ENCODE data around the gene UNC50. TPM values are rescaled to one million over a fixed set of nuclear protein-coding genes. Genes with fewer than 3 reads are reported as not detected.

UNC50 gene
- total and polyA plus RNA-seq, 4 donors: 22.2 to 37.9 (median 29.8) TPM

- TF ChIP-seq, protein P1, sequence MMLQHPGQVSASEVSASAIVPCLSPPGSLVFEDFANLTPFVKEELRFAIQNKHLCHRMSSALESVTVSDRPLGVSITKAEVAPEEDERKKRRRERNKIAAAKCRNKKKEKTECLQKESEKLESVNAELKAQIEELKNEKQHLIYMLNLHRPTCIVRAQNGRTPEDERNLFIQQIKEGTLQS (IDR thresholded peaks at IDR 0.05): no peak
- TF ChIP-seq YY1 (IDR thresholded peaks at IDR 0.05) (no peak), FOXA2 (IDR thresholded peaks at IDR 0.05) (no peak), NR2F2 (IDR thresholded peaks at IDR 0.05) (no peak), CTCF (IDR thresholded peaks at IDR 0.05; ENCODE audit: low read depth, low read length, missing input control) (no peak), GABPA (IDR thresholded peaks at IDR 0.05 in 1 of 2, conservative IDR thresholded peaks at IDR 0.05 in 1 of 2) (no peak), MAX (IDR thresholded peaks at IDR 0.05) (no peak)
These were observed 3.8 kb upstream of the UNC50 start (continued) for GRCh38 chr2:98604547-98604946.

- 86% methylated on average over 3 of the region's 3 CpGs for WGBS
- Histone ChIP-seq H3K4me1 (ENCODE audit: control insufficient read depth in 4 of 4, insufficient read depth in 4 of 4, low read length in 3 of 4) (peaks cover 13 to 39% (median 29%) of the 10 kb centered on the region in 4 donors), H3K27ac (ENCODE audit: low read depth in 1 of 2, low read length in 2 of 2) (no peak overlapping the region), H3K36me3 (ENCODE audit: control insufficient read depth in 4 of 4, insufficient read depth in 3 of 4, low read depth in 1 of 4, low read length in 3 of 4) (peaks cover 3 to 15% (median 13%) of the 10 kb centered on the region in 4 donors), H3K27me3 (ENCODE audit: control insufficient read depth in 4 of 4, insufficient read depth in 4 of 4, low read length in 3 of 4) (no peaks in the 10 kb centered on the region), H3K4me3 (ENCODE audit: low read depth in 1 of 3, low read length in 3 of 3) (no peak overlapping the region), H3K9me3 (ENCODE audit: control insufficient read depth in 4 of 4, low read length in 3 of 4) (no peaks in the 10 kb centered on the region), H3K9ac (ENCODE audit: low read depth in 1 of 2, low read length in 2 of 2) (no peak overlapping the region)
- no peak for TF ChIP-seq EGR1 (IDR thresholded peaks at IDR 0.05; ENCODE audit: low read depth in 2 of 2)
- no peak for TF ChIP-seq FOXA1 (IDR thresholded peaks at IDR 0.05)
- TF ChIP-seq ZBTB33 (IDR thresholded peaks at IDR 0.05): no peak
- TF ChIP-seq HNF4G (IDR thresholded peaks at IDR 0.05): no peak
- no peak for TF ChIP-seq GABPA (IDR thresholded peaks at IDR 0.05 in 1 of 2, conservative IDR thresholded peaks at IDR 0.05 in 1 of 2)
- TF ChIP-seq, protein P2, sequence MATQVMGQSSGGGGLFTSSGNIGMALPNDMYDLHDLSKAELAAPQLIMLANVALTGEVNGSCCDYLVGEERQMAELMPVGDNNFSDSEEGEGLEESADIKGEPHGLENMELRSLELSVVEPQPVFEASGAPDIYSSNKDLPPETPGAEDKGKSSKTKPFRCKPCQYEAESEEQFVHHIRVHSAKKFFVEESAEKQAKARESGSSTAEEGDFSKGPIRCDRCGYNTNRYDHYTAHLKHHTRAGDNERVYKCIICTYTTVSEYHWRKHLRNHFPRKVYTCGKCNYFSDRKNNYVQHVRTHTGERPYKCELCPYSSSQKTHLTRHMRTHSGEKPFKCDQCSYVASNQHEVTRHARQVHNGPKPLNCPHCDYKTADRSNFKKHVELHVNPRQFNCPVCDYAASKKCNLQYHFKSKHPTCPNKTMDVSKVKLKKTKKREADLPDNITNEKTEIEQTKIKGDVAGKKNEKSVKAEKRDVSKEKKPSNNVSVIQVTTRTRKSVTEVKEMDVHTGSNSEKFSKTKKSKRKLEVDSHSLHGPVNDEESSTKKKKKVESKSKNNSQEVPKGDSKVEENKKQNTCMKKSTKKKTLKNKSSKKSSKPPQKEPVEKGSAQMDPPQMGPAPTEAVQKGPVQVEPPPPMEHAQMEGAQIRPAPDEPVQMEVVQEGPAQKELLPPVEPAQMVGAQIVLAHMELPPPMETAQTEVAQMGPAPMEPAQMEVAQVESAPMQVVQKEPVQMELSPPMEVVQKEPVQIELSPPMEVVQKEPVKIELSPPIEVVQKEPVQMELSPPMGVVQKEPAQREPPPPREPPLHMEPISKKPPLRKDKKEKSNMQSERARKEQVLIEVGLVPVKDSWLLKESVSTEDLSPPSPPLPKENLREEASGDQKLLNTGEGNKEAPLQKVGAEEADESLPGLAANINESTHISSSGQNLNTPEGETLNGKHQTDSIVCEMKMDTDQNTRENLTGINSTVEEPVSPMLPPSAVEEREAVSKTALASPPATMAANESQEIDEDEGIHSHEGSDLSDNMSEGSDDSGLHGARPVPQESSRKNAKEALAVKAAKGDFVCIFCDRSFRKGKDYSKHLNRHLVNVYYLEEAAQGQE (IDR thresholded peaks at IDR 0.05): no peak
- no peak for DNase-seq (ENCODE audit: low spot score)
These were observed 3.3 kb upstream of the UNC50 start for GRCh38 chr2:98605076-98605475.

DNA sequence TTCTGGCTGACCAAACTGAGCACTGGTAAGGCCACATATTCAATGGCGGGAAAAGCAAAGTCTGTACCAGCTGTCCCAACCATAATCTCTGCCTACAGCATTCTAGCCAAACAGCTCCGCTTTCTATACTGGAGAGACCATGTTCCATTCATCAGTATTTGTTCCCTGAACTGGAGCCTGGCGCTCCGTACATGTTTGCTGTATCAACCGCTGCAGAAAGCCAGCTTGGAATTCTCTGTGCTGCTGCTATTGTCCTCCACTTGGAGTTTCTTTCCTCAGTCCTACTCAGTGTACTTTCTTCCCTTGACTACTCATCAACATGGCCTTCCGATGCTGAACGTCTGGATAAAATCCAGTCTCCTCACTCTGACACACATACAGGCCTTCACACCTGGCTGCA is 2.0 kb upstream of the UNC50 start:
- Histone ChIP-seq H3K9ac (ENCODE audit: low read depth in 1 of 2, low read length in 2 of 2) (no peak overlapping the region), H3K9me3 (ENCODE audit: control insufficient read depth in 4 of 4, low read length in 3 of 4) (no peaks in the 10 kb centered on the region), H3K36me3 (ENCODE audit: control insufficient read depth in 4 of 4, insufficient read depth in 3 of 4, low read depth in 1 of 4, low read length in 3 of 4) (peaks cover 3 to 16% (median 12%) of the 10 kb centered on the region in 4 donors), H3K27ac (ENCODE audit: low read depth in 1 of 2, low read length in 2 of 2) (no peak overlapping the region), H3K4me3 (ENCODE audit: low read depth in 1 of 3, low read length in 3 of 3) (no peak overlapping the region), H3K4me1 (ENCODE audit: control insufficient read depth in 4 of 4, insufficient read depth in 4 of 4, low read length in 3 of 4) (peaks cover 16 to 44% (median 34%) of the 10 kb centered on the region in 4 donors), H3K27me3 (ENCODE audit: control insufficient read depth in 4 of 4, insufficient read depth in 4 of 4, low read length in 3 of 4) (no peaks in the 10 kb centered on the region)
- TF ChIP-seq EGR1 (IDR thresholded peaks at IDR 0.05; ENCODE audit: low read depth in 2 of 2) (no peak), GABPA (IDR thresholded peaks at IDR 0.05 in 1 of 2, conservative IDR thresholded peaks at IDR 0.05 in 1 of 2) (no peak), YY1 (IDR thresholded peaks at IDR 0.05) (no peak), TAF1 (conservative IDR thresholded peaks at IDR 0.05) (no peak), JUND (IDR thresholded peaks at IDR 0.05) (no peak), ZBTB33 (IDR thresholded peaks at IDR 0.05) (no peak), SP1 (IDR thresholded peaks at IDR 0.05) (no peak), FOXA2 (IDR thresholded peaks at IDR 0.05) (no peak), RAD21 (IDR thresholded peaks at IDR 0.05) (no peak), NR2F2 (IDR thresholded peaks at IDR 0.05) (no peak), HNF4G (IDR thresholded peaks at IDR 0.05) (no peak)
- TF ChIP-seq, protein P2 (IDR thresholded peaks at IDR 0.05): no peak
- no peak for DNase-seq (ENCODE audit: low spot score)
- 89% methylated on average over 7 of the region's 7 CpGs for WGBS
